ENCODE data around the gene MDK.
A peak's percentile ranks its signal among the peaks of the same experiment; 100 is the strongest.

Gene MDK

DNA sequence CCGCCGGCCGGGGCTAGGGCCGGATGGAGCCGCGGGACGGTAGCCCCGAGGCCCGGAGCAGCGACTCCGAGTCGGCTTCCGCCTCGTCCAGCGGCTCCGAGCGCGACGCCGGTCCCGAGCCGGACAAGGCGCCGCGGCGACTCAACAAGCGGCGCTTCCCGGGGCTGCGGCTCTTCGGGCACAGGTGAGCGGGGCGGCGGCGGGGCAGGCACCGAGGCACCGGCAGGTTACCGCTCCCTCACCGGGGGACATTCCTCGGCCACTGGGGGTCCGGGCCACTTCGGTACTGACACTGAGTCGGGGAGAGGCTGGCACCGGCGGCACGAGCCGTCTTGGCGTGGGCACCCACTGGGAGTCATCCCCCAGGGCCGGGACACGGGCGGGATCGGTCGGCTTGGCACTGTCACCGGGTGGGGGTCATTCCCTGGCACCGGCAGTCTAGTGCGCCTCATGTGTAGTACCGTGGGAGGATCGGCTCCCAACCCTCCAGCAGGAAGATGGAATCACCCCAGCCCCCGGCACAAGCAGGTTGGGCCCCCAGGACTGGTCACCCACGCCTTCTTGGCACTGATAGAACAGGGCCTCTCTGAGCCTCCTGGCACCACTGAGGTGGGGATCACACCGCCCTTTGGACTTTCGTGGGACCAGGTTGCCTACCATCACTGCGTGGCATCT lies 33.7 kb upstream of the MDK start:
- Histone ChIP-seq H4K20me1 (ENCODE audit: insufficient read depth, low read length) (no peaks in the 10 kb centered on the region), H3K79me2 (ENCODE audit: insufficient read depth, low read length) (no peaks in the 10 kb centered on the region), H3K4me3 (ENCODE audit: low read depth, low read length, poor library complexity, severe bottlenecking) (peak overlapping the region; percentile 91), H2AFZ (ENCODE audit: low read length) (no peak overlapping the region), H3K27me3 (ENCODE audit: insufficient read depth, low read length) (peaks cover 6% of the 10 kb centered on the region), H3K36me3 (ENCODE audit: insufficient read depth, low read length) (no peaks in the 10 kb centered on the region), H3K9ac (ENCODE audit: low read length) (peak overlapping the region; percentile 92), H3K4me1 (ENCODE audit: insufficient read depth, low read length, severe bottlenecking) (peaks cover 54% of the 10 kb centered on the region), H3K4me2 (ENCODE audit: low read length) (peak overlapping the region; percentile 94), H3F3A (ENCODE audit: insufficient read depth, low read length) (no peaks in the 10 kb centered on the region), H3K9me3 (ENCODE audit: low read length) (no peaks in the 10 kb centered on the region), H3K9me2 (ENCODE audit: low read depth, low read length) (no peaks in the 10 kb centered on the region), H3K27ac (ENCODE audit: low read depth, low read length, poor library complexity, severe bottlenecking) (peak overlapping the region; percentile 68)
- no peak for TF ChIP-seq EZH2 (IDR thresholded peaks at IDR 0.05; ENCODE audit: borderline replicate concordance, low read length)
- TF ChIP-seq, protein P1, sequence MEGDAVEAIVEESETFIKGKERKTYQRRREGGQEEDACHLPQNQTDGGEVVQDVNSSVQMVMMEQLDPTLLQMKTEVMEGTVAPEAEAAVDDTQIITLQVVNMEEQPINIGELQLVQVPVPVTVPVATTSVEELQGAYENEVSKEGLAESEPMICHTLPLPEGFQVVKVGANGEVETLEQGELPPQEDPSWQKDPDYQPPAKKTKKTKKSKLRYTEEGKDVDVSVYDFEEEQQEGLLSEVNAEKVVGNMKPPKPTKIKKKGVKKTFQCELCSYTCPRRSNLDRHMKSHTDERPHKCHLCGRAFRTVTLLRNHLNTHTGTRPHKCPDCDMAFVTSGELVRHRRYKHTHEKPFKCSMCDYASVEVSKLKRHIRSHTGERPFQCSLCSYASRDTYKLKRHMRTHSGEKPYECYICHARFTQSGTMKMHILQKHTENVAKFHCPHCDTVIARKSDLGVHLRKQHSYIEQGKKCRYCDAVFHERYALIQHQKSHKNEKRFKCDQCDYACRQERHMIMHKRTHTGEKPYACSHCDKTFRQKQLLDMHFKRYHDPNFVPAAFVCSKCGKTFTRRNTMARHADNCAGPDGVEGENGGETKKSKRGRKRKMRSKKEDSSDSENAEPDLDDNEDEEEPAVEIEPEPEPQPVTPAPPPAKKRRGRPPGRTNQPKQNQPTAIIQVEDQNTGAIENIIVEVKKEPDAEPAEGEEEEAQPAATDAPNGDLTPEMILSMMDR (IDR thresholded peaks at IDR 0.05; ENCODE audit: low read length): no peak

GRCh38 chr11:46348566-46349401 lies 32.7 kb upstream of the MDK start:
- peak overlapping the region; percentile 68 for H3K27ac ChIP-seq (ENCODE audit: low read depth, low read length, poor library complexity, severe bottlenecking)
- H3K9me2 ChIP-seq (ENCODE audit: low read depth, low read length): no peaks in the 10 kb centered on the region
- H3K9ac ChIP-seq (ENCODE audit: low read length): peak overlapping the region; percentile 92
- H3K4me3 ChIP-seq (ENCODE audit: low read depth, low read length, poor library complexity, severe bottlenecking): peak overlapping the region; percentile 91
- H3K36me3 ChIP-seq (ENCODE audit: insufficient read depth, low read length): no peaks in the 10 kb centered on the region
- H4K20me1 ChIP-seq (ENCODE audit: insufficient read depth, low read length): no peaks in the 10 kb centered on the region
- no peaks in the 10 kb centered on the region for H3F3A ChIP-seq (ENCODE audit: insufficient read depth, low read length)
- H2AFZ ChIP-seq (ENCODE audit: low read length): no peak overlapping the region
- H3K4me1 ChIP-seq (ENCODE audit: insufficient read depth, low read length, severe bottlenecking): peaks cover 57% of the 10 kb centered on the region
- H3K9me3 ChIP-seq (ENCODE audit: low read length): no peaks in the 10 kb centered on the region
- H3K79me2 ChIP-seq (ENCODE audit: insufficient read depth, low read length): no peaks in the 10 kb centered on the region
- no peak for TF ChIP-seq EZH2 (IDR thresholded peaks at IDR 0.05; ENCODE audit: borderline replicate concordance, low read length)
- TF ChIP-seq, protein P1 (IDR thresholded peaks at IDR 0.05; ENCODE audit: low read length): no peak
- peaks cover 6% of the 10 kb centered on the region for H3K27me3 ChIP-seq (ENCODE audit: insufficient read depth, low read length)
- peak overlapping the region; percentile 94 for H3K4me2 ChIP-seq (ENCODE audit: low read length)

DNA sequence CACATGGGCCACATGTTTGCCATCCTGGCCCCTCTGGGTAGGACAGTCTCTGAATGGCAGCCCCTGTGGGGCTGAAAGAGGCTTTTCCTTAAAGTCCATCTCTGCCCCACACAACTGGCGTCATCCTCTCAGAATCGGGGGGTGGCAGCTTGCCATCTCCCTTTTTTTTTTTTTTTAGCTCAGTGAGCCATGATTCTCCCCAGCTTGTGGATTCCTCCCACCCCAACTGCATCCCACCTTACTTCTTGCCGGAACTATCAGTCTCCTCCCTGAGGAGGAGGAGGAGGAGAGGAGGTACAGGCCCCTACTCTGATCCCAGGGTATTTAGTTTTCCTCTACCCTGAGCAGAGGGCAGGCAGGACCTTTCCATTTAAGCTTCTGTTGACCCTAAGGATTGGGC lies 30.8 kb upstream of the MDK start:
- peak overlapping the region; percentile 61; the same call in 1 of the 2 replicates for H3K4me2 ChIP-seq (ENCODE audit: low read length)
- H3K27me3 ChIP-seq (ENCODE audit: insufficient read depth, low read length): peaks cover 6% of the 10 kb centered on the region; the same call in 1 of the 2 replicates
- H3K36me3 ChIP-seq (ENCODE audit: insufficient read depth, low read length): no peaks in the 10 kb centered on the region
- H3K9me2 ChIP-seq (ENCODE audit: low read depth, low read length): no peaks in the 10 kb centered on the region
- H3K4me3 ChIP-seq (ENCODE audit: low read depth, low read length, poor library complexity, severe bottlenecking): no peak overlapping the region
- peak overlapping the region; percentile 56; the same call in 1 of the 2 replicates for H3K9ac ChIP-seq (ENCODE audit: low read length)
- no peaks in the 10 kb centered on the region for H4K20me1 ChIP-seq (ENCODE audit: insufficient read depth, low read length)
- H2AFZ ChIP-seq (ENCODE audit: low read length): no peak overlapping the region
- H3K79me2 ChIP-seq (ENCODE audit: insufficient read depth, low read length): no peaks in the 10 kb centered on the region
- H3K4me1 ChIP-seq (ENCODE audit: insufficient read depth, low read length, severe bottlenecking): peaks cover 55% of the 10 kb centered on the region
- peak overlapping the region; percentile 76 for H3K27ac ChIP-seq (ENCODE audit: low read depth, low read length, poor library complexity, severe bottlenecking)
- no peaks in the 10 kb centered on the region for H3K9me3 ChIP-seq (ENCODE audit: low read length)
- H3F3A ChIP-seq (ENCODE audit: insufficient read depth, low read length): no peaks in the 10 kb centered on the region
- TF ChIP-seq, protein P1 (IDR thresholded peaks at IDR 0.05; ENCODE audit: low read length): no peak
- TF ChIP-seq EZH2 (IDR thresholded peaks at IDR 0.05; ENCODE audit: borderline replicate concordance, low read length): no peak
